Smooth muscle cell of the coronary artery (primary cell): Measurements from ENCODE around the gene NFAM1. TPM values are rescaled to one million over a fixed set of nuclear protein-coding genes. Genes with fewer than 3 reads are reported as not detected.

Source experiments
- total RNA-seq: library from RNA; depleted of rRNA; stranded (reverse); fragments of >200 nt; gene quantifications from 2 replicates; pipeline ENCODE4 v1.2.3, GENCODE V29; 2014; ENCODE audit warnings: low replicate concordance

NFAM1 gene, protein sequence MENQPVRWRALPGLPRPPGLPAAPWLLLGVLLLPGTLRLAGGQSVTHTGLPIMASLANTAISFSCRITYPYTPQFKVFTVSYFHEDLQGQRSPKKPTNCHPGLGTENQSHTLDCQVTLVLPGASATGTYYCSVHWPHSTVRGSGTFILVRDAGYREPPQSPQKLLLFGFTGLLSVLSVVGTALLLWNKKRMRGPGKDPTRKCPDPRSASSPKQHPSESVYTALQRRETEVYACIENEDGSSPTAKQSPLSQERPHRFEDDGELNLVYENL
- total RNA-seq: not detected in 2 replicates

DNA sequence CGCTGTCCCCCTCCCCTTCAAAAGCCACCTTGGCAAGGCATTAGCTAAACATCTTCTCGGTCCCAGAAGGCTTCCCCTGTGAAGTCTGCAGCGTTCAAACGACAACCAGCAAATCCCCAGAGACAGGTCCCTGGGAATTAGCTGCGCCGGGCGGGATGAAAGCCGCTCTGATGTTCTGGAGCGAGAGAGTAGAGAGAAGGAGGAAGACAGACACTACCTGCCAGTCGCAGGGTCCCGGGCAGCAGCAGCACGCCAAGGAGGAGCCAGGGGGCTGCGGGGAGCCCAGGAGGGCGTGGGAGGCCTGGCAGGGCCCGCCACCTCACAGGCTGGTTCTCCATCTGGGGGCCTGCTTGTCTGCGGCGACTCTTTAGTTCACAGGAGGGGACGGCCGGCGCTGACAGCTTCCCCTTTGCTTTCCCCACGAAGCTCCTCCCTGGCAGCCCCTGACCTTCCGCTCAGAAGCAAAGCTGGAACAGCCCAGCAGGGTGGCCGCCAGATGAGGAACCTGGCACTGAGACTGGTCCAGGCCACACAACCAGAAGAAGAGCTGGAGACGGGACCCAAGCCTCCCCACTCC lies at the start of gene NFAM1:
Gene NFAM1 (minus strand): TSS at position 384 of the 577 bp plus-strand sequence. CDS start 46 bp downstream, at position 338.

Other genes starting within 250 kb of the NFAM1 start
- gene TCF20, start 161.8 kb downstream of the NFAM1 start, total RNA-seq: 14.5 and 15.6 TPM in 2 replicates
- 14.7 and 29.7 TPM in 2 replicates for gene RRP7A, start 87.4 kb upstream of the NFAM1 start, total RNA-seq
- gene SERHL2, start 121.6 kb upstream of the NFAM1 start, total RNA-seq: 2.6 and 4.4 TPM in 2 replicates
- gene POLDIP3, start 182.5 kb upstream of the NFAM1 start, total RNA-seq: 24.1 and 25.6 TPM in 2 replicates
- 0.38 and 1.2 TPM in 2 replicates for gene ATP5MGL, start 208.2 kb upstream of the NFAM1 start, total RNA-seq
- 42.1 and 56.8 TPM in 2 replicates for gene CYB5R3, start 217.0 kb upstream of the NFAM1 start, total RNA-seq